Measurements from ENCODE around the gene HSD3B7.
"Not testable (repeated sequence)": the region's sequence is repeated elsewhere in the genome, so short reads cannot be mapped to it uniquely, and the experiment has no call there.

HSD3B7 gene

GRCh38 chr16:31002250-31002700, 17.3 kb downstream of the HSD3B7 start:
- no peak for DNase-seq

GRCh38 chr16:31002862-31003341, 17.9 kb downstream of the HSD3B7 start:
- no peak for DNase-seq

- DNase-seq = no peak
These were observed 18.7 kb downstream of the HSD3B7 start for GRCh38 chr16:31003744-31004143.

- no peak for DNase-seq
These were observed 19.7 kb downstream of the HSD3B7 start for GRCh38 chr16:31004658-31005057.

- no peak for DNase-seq
These were observed 20.5 kb downstream of the HSD3B7 start for GRCh38 chr16:31005350-31006085.

GRCh38 chr16:31006086-31006385, 21.0 kb downstream of the HSD3B7 start:
- DNase-seq = no peak

DNA sequence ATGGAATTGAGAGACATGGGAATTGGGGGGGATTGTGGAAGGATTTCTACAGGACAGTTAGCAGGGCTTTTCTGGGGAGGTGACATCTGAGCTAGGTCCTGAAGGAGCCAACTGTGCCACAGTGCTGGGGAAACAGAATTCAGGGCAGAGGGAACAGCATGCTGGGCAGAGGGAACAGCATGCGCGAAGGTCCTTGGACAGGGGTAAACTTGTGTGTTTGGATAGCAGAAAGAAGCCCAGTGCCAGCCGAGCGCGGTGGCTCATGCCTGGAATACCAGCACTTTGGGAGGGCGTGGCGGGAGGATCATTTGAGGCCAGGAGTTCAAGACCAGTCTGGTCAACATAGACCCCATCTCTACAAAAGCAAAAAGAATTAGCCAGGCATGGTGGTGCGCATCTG, 21.6 kb downstream of the HSD3B7 start:
- no peak for DNase-seq

- no peak for DNase-seq
These were observed 22.7 kb downstream of the HSD3B7 start for GRCh38 chr16:31007684-31008083.

GRCh38 chr16:31008149-31008548, 23.1 kb downstream of the HSD3B7 start:
- DNase-seq = no peak

DNA sequence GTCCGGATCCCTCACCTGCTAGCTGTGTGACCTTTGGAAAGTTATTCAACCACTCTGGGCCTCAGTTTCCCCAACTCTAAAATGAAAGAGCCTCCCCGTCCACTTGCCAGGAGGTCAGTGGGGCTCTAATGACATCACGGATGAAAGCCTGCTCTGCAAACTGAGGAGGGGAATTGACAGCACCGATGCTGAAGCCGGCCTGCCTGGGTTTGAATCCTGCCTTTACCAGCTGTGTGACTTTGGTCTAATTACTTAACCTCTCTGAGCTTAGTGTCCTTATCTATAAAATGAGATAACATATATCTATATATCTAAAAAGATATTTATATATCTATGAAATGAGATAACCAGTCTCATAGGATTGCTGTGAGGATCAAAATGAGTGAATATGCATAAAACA, 23.5 kb downstream of the HSD3B7 start:
- DNase-seq = no peak

GRCh38 chr16:31009120-31009519, 24.1 kb downstream of the HSD3B7 start:
- no peak for DNase-seq

GRCh38 chr16:31009894-31010584, 25.0 kb downstream of the HSD3B7 start:
- no peak for DNase-seq

DNA sequence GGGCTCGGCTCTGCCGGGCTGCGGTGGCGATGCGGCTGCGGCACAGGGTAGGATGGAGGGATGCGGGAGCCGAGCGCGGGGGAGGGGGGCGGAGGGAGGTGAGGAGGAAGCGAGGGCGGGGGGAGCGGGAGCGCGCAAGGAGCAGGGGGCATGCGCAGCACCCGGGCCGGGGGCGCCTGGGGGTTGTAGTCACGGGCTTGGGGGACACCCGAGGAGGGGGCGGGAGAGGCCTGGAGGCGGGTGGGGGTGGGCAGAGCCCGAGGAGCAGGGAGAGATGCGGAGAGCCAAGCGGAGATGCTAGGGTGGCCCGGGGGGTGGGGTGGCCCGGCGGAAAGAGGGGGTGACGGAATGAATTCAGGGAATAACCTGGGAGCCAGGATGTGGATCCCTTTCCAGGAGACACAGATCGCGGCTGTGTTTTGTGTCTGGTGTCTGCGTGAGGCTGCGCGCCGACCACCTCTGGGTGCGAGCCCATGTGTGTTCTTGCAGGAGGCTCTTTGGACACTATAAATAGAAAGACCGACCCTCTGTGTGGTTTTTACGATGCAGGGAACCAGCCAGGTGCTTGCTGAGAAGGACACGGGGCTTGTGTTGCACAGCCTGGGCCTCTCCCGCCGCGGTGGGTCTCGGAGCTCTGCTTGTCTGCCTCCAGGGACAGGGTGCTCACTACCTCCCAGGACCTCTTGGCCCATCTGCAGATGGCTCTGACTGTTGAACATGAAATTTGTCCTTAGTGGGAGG, 25.7 kb downstream of the HSD3B7 start, which contains the start of gene STX1B:
Gene STX1B, minus strand, starts transcription at position 54 of the 741 bp plus-strand sequence. CDS start 242 bp downstream, outside the sequence.
- DNase-seq = no peak

- not testable (repeated sequence) for DNase-seq
These were observed 26.8 kb downstream of the HSD3B7 start for GRCh38 chr16:31011815-31012214.

- DNase-seq = not testable (repeated sequence)
These were observed 28.3 kb downstream of the HSD3B7 start for GRCh38 chr16:31013292-31013691.

DNA sequence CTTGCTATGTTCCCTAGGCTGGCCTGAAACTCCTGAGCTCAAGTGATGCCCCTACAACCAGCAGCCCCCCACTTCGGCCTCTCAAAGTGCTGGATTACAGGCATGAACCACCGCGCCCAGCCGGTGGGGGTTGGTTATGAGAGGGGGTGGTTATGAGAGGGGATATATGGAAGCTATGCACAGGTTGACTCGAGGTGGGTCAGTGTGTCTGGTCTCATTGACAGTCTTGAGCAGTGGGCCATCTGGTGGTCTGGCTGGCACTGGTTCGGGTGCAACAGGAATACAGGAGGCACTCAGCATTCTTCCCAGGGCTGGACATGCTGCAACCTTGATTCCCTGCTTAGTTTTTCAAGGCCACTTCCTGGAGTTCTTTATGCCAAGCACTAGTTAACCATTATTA, 31.0 kb downstream of the HSD3B7 start:
- DNase-seq = no peak

GRCh38 chr16:31017756-31018155, 32.7 kb downstream of the HSD3B7 start:
- DNase-seq = not testable (repeated sequence)

DNA sequence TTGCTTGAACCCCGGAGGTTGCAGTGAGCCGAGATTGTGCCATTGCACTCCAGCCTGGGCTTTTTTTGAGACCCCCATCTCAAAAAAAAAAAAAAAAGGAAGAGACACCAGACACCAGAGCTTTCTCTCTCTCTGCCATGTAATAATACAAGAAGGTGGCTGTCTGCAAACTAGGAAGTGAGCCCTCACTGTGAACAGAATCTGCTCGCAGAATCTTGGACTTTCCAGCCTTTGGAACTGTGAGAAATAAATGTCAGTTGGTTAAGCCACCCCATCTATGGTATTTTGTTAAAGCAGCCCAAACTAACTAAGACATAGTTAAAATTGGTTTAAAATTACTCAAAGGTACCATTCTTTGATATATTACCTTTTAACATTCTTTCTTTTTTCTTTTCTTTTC, 35.5 kb downstream of the HSD3B7 start:
- no peak for DNase-seq

DNA sequence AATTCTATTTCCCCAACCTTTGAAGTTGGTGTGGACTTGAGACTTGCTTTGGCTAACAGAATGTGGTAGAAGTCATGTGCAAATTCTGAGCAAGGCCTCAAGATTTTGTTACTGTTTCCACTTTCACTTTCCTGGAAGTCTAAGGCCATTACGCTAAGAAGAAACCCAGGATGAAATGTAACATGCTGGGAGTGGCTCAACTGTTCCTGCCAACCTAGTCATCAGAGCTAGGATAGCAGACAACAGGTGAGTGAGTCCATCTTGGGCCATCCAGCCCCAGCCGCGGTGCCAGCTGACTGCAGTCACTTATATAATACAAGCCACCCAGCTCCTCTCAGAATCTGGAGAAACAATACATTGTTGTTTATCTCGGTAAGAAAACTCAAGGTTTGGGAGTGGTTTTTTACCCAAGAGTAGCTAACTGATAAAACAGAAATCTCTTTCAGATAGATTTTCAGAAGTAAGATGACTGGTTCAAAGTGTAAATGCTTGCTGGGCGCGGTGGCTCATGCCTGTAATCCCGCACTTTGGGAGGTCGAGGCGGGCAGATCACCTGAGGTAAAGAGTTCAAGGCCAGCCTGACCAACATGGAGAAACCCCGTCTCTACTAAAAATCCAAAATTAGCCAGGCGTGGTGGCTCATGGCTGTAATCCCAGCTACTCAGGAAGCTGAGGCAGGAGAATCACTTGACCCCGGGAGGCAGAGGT, 37.7 kb downstream of the HSD3B7 start:
- no peak for DNase-seq

- DNase-seq = no peak
These were observed 38.2 kb downstream of the HSD3B7 start for GRCh38 chr16:31023252-31023602.

GRCh38 chr16:31023627-31024226, 38.7 kb downstream of the HSD3B7 start:
- no peak for DNase-seq

DNA sequence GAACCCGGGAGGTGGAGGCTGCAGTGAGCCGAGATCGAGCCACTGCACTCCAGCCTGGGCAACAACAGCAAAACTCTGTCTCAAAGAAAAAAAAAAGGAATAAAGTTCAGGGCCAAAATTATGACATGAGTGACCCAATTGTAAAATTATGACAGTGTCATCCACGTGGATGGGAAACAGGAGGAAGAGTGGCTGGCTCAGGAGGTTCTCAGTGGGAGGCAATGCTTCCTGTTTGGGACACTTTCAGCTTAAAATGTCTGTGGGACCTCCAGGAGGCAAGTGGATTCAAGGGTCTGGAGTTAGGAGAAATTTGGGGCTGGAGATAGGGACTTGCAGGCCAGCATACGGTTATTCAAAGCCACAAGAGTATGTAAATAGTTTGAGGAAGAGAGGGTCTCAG, 40.3 kb downstream of the HSD3B7 start:
- no peak for DNase-seq

DNA sequence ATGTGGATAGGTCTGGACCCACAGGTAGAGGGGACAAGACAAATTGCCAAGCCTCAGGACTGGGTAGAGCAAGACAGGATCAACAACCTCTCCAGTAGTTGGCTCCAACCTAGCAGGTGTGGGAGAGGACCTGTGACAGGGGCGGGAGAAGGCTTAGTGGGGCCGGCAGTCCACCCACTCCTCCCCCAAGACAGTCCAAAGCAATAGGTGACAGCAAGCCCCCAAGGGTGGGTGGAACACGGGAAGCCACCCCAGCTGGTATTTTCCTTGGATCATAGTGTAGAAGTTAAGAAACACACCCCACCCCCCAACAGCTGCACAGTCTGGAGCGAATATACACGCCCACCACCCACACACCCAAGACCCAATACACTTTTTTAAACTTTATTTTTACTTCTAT, 44.3 kb downstream of the HSD3B7 start:
- no peak for DNase-seq

All from hematopoietic multipotent progenitor cell treated with erythropoietin and hydrocortisone succinate and interleukin-3 and kit ligand, for 6 days (in vitro differentiated cells).